Smooth muscle cell (in vitro differentiated cells): ENCODE results near the gene PIN1. TPM values are rescaled to one million over a fixed set of nuclear protein-coding genes. Genes with fewer than 3 reads are reported as not detected.

ENCODE experiments used
- DNase-seq: peaks from one replicate; lab custom pipeline; 2025; ENCODE audit not compliant: unreplicated experiment; lab: John Stamatoyannopoulos, UW
- H2AFZ ChIP-seq: fragments of 200-600 bp; sonication (generic); 2 replicates; pipeline ENCODE4 v1.6.0; 2016; ENCODE audit warnings: antibody characterized with exemption, low read depth, mild to moderate bottlenecking
- H3F3A ChIP-seq: fragments of 200-600 bp; sonication (generic); 2 replicates; pipeline ENCODE4 v1.6.0; 2017; ENCODE audit warnings: antibody characterized with exemption, low read depth
- H3K27ac ChIP-seq: fragments of 200-600 bp; sonication (generic); 2 replicates; pipeline ENCODE4 v1.5.1; 2016; ENCODE audit warnings: low read depth, mild to moderate bottlenecking
- H3K27me3 ChIP-seq: fragments of 200-600 bp; sonication (generic); 2 replicates; pipeline ENCODE4 v1.6.1; 2016; ENCODE audit warnings: low read depth, mild to moderate bottlenecking
- H3K36me3 ChIP-seq: fragments of 200-600 bp; sonication (generic); 2 replicates; pipeline ENCODE4 v1.5.1; 2016; ENCODE audit warnings: low read depth
- H3K4me1 ChIP-seq: fragments of 200-600 bp; sonication (generic); 2 replicates; pipeline ENCODE4 v1.5.1; 2016; ENCODE audit warnings: low read depth
- H3K4me2 ChIP-seq: fragments of 200-600 bp; sonication (generic); 2 replicates; pipeline ENCODE4 v1.6.0; 2016; ENCODE audit warnings: mild to moderate bottlenecking
- H3K4me3 ChIP-seq: fragments of 200-600 bp; sonication (generic); 2 replicates; pipeline ENCODE4 v1.5.1; 2016; ENCODE audit warnings: mild to moderate bottlenecking
- H3K79me2 ChIP-seq: fragments of 200-600 bp; sonication (generic); 2 replicates; pipeline ENCODE4 v1.6.0; 2016; ENCODE audit warnings: low read depth, mild to moderate bottlenecking
- H3K9ac ChIP-seq: fragments of 200-600 bp; sonication (generic); 2 replicates; pipeline ENCODE4 v1.6.0; 2016; ENCODE audit warnings: low read depth
- H3K9me3 ChIP-seq: fragments of 200-600 bp; sonication (generic); replicated peaks from 2 replicates; pipeline ENCODE4 v1.5.1; 2016; ENCODE audit warnings: low read depth
- H4K20me1 ChIP-seq: fragments of 200-600 bp; sonication (generic); 2 replicates; pipeline ENCODE4 v1.6.0; 2016; ENCODE audit warnings: low read depth
- WGBS: methylation state at CpG from one replicate; pipeline ENCODE4 v1.1.7; 2016; ENCODE audit warnings: low lambda C conversion rate; 5-methylcytosine and 5-hydroxymethylcytosine counted together
- polyA plus RNA-seq: library from polyadenylated mRNA; unstranded; fragments of >200 nt; fragmentation: Nextera tagmentation; extraction: Ambion mirVana; gene quantifications from 2 replicates; pipeline ENCODE4 v1.2.1, GENCODE V29; 2016
- total RNA-seq: library from RNA; depleted of rRNA; stranded (reverse); fragments of >200 nt; gene quantifications from 2 replicates; pipeline ENCODE4 v1.2.3, GENCODE V29; 2014
- TF ChIP-seq, protein P1 (sequence below): fragments of 200-600 bp; sonication (generic); IDR thresholded peaks from 2 replicates; pipeline ENCODE4 v1.5.1; 2017; ENCODE audit warnings: borderline replicate concordance, mild to moderate bottlenecking, antibody characterized with exemption; ENCODE audit not compliant: insufficient read depth, poor library complexity, severe bottlenecking

Gene PIN1
- total and polyA plus RNA-seq, 2 experiments from 2014 or later: 68.0 to 127 TPM

DNA sequence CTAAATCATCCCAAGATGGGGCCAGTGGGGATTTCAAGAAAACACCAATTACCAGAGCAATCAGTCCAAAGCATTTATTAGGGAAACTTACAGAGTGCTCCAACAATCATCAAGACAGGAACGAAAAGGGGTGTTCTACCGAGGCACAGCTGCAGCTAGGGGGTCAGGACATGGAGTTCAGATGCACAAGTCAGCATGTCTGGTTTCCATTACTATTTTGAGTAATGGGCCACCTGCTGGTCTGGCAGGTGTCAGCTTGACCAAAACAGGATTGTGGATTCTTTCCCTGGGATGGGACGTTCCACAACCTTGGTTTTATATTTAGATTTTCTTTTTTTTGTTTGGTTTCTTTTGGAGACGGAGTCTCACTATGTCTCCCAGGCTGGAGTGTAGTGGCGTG is 11.3 kb upstream of the PIN1 start:
- WGBS: 97% methylated on average over 5 of the region's 5 CpGs
- TF ChIP-seq, protein P1, sequence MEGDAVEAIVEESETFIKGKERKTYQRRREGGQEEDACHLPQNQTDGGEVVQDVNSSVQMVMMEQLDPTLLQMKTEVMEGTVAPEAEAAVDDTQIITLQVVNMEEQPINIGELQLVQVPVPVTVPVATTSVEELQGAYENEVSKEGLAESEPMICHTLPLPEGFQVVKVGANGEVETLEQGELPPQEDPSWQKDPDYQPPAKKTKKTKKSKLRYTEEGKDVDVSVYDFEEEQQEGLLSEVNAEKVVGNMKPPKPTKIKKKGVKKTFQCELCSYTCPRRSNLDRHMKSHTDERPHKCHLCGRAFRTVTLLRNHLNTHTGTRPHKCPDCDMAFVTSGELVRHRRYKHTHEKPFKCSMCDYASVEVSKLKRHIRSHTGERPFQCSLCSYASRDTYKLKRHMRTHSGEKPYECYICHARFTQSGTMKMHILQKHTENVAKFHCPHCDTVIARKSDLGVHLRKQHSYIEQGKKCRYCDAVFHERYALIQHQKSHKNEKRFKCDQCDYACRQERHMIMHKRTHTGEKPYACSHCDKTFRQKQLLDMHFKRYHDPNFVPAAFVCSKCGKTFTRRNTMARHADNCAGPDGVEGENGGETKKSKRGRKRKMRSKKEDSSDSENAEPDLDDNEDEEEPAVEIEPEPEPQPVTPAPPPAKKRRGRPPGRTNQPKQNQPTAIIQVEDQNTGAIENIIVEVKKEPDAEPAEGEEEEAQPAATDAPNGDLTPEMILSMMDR: no peak
- no peak overlapping the region for H3K4me3 ChIP-seq

DNA sequence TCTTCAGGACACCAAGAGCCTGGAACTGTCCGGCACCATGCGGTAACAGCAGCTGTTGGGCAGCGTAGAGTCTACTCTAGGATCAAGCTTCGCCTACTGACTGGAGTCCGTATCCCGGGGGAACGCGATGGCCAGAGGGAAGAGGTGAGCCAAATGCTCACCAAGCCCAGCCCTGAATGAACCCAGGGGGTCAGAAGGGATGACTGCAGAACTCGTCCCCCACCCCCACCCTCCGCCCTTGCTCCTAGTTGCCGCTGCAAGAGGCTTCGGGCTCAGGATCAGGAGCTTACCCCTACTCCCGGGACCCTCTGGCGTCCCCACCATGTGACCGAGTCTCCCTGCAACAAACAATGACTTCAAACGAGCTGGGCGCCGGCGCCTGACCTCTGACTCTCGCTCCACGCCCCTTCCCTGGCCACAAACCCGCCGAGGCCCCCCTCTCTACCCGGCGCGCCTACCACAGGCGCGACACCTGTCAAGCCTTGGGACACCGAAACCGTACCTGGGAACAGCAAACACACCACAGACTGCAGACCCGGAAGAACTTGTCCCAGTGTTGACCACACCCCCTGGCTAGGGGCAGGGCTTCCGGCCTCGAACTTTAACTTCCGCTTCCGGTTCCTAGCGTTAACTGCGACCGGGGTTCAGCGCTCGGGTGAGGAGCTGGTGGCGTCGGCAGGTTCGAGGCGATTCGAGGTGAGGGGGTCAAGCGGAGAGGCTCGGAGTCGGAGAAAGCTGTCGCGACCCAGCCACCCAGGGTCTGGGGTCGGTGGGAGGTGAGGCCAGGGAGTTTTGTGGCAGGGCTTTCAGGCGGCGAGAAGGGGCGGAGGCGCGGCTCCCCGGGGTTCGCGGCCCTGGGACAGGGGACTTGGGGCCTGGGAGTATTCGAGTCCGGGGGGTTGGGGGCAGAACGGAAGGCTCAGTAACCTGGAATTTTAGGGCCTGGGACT is 7.6 kb upstream of the PIN1 start, which contains the start of gene UBL5:
Gene UBL5, plus strand, starts transcription at position 630 of the 950 bp plus-strand sequence. CDS start 420 bp downstream, outside the sequence.
- peak within 1 kb of the TSS; percentile 70 for H3K4me3 ChIP-seq
- H2AFZ ChIP-seq: peak within 1 kb of the TSS; percentile 60
- peak within 1 kb of the TSS; percentile 86 for H3K9ac ChIP-seq
- H3K27ac ChIP-seq: peak within 1 kb of the TSS; percentile 9
- H3K79me2 ChIP-seq: peaks cover 66% of the 10 kb centered on the region
- no peaks in the 10 kb centered on the region for H3K27me3 ChIP-seq
- 1% methylated on average over 59 of the region's 62 CpGs for WGBS
- TF ChIP-seq, protein P1: no peak
- DNase-seq: peak; percentile 37
- no peaks in the 10 kb centered on the region for H3K9me3 ChIP-seq
- peaks cover 11% of the 10 kb centered on the region for H3K4me1 ChIP-seq
- no peaks in the 10 kb centered on the region for H3K36me3 ChIP-seq
- peaks cover 20% of the 10 kb centered on the region for H4K20me1 ChIP-seq
- no peaks in the 10 kb centered on the region for H3F3A ChIP-seq
- peak within 1 kb of the TSS; percentile 98 for H3K4me2 ChIP-seq

More for the DNA sequence above, 11.3 kb upstream of the PIN1 start:
- Histone ChIP-seq H3K27me3 (no peaks in the 10 kb centered on the region), H3K79me2 (peaks cover 37% of the 10 kb centered on the region), H3K9ac (no peak overlapping the region), H2AFZ (no peak overlapping the region), H3K36me3 (no peaks in the 10 kb centered on the region), H4K20me1 (peaks cover 7% of the 10 kb centered on the region), H3K4me1 (peaks cover 8% of the 10 kb centered on the region), H3K4me2 (no peak overlapping the region), H3K9me3 (no peaks in the 10 kb centered on the region), H3F3A (no peaks in the 10 kb centered on the region), H3K27ac (no peak overlapping the region)
- DNase-seq: no peak

DNA sequence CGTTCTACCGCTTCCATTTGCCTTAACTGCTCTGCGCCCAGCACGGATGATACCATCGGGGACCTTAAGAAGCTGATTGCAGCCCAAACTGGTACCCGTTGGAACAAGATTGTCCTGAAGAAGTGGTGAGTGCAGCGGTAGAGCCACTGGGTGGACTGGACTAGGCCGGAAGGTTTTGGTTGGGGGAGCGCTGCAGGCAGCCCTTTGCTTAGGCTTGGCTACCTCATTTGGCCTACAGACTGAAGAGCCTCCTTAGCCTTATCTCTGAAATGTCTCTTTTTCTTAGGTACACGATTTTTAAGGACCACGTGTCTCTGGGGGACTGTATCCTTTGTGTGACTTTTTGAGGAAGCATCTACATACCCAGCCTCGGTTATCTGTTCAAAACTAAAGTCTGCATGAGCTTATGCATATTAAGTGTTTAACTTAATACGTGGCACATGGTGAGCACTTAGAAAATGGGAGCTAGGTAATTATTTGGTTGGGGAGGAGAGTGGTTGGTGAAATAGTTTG is 6.5 kb upstream of the PIN1 start:
- Histone ChIP-seq H3K36me3 (no peaks in the 10 kb centered on the region), H3K9me3 (no peaks in the 10 kb centered on the region), H3F3A (no peaks in the 10 kb centered on the region), H4K20me1 (peaks cover 20% of the 10 kb centered on the region), H3K79me2 (peaks cover 67% of the 10 kb centered on the region), H3K4me3 (peak overlapping the region; percentile 70), H3K27ac (no peak overlapping the region), H3K27me3 (no peaks in the 10 kb centered on the region), H3K9ac (peak overlapping the region; percentile 86), H3K4me2 (peak overlapping the region; percentile 98), H3K4me1 (peaks cover 11% of the 10 kb centered on the region), H2AFZ (no peak overlapping the region)
- TF ChIP-seq, protein P1: no peak
- DNase-seq: no peak
- WGBS: 38% methylated on average over 13 of the region's 13 CpGs
